ENCODE data around the gene LTBP3. TPM values are rescaled to one million over a fixed set of nuclear protein-coding genes. Genes with fewer than 3 reads are reported as not detected.

The LTBP3 gene
- total and polyA plus RNA-seq, 2 of the 13 experiments (the other 11 are each of a cell fraction or from before 2014, with no cell fraction given), result 12.2 to 68.1 TPM

DNA sequence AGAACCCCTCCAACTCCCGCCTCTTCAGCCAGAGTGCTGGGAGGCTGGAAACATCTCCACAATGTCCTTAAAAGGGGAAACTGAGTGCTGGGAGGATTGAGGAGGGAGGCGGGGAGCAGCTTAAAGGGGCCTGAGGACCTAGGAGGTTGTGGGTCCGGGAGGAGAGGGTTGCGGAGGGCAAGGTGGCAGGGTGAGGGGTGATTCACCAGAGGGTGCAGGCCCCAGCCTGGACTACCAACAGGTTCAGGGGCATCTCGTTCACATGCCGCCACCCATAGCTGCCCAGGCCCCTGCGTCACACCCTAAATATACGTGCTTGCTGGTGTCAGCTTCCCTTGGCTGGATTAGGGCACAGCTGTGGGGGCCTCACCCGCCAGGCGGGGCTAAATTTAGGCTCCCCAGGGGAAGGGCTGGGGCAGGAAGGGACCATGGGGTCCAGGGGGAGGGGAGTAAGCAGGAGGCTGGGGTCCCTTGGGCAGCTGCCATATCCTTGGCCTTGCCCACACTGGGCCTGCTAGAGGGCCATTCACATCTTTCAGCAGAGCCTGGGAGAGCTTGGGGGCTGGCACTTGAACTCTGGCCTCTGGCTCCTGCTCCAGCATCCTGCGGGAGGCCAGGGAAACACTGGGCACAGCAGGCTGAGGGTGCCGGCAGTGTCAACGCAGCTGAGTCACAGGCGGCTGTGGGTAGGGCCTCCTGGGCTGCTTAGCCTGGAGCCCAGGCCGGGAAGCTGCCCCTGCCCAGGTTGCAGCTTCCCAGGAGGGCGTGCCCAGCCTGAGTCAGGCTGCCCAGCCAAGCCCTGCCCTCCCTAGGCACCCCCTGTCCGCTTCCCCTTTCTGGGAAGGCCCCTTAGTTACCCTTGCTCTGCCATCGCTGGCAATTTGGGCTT is 19.0 kb upstream of the LTBP3 start (continued):
- TF ChIP-seq, protein P1, sequence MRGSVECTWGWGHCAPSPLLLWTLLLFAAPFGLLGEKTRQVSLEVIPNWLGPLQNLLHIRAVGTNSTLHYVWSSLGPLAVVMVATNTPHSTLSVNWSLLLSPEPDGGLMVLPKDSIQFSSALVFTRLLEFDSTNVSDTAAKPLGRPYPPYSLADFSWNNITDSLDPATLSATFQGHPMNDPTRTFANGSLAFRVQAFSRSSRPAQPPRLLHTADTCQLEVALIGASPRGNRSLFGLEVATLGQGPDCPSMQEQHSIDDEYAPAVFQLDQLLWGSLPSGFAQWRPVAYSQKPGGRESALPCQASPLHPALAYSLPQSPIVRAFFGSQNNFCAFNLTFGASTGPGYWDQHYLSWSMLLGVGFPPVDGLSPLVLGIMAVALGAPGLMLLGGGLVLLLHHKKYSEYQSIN (CRISPR knock-in tag; IDR thresholded peaks at IDR 0.05; ENCODE audit: borderline replicate concordance), result no peak
- TF ChIP-seq ZNF367 (CRISPR knock-in tag; IDR thresholded peaks at IDR 0.05; ENCODE audit: borderline replicate concordance), result no peak
- TF ChIP-seq PHB2 (IDR thresholded peaks at IDR 0.05; ENCODE audit: partially characterized antibody), result no peak
- TF ChIP-seq ZNF121 (CRISPR knock-in tag; IDR thresholded peaks at IDR 0.05), result no peak
- TF ChIP-seq, protein P2, sequence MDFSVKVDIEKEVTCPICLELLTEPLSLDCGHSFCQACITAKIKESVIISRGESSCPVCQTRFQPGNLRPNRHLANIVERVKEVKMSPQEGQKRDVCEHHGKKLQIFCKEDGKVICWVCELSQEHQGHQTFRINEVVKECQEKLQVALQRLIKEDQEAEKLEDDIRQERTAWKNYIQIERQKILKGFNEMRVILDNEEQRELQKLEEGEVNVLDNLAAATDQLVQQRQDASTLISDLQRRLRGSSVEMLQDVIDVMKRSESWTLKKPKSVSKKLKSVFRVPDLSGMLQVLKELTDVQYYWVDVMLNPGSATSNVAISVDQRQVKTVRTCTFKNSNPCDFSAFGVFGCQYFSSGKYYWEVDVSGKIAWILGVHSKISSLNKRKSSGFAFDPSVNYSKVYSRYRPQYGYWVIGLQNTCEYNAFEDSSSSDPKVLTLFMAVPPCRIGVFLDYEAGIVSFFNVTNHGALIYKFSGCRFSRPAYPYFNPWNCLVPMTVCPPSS (IDR thresholded peaks at IDR 0.05), result no peak
- no peak for TF ChIP-seq ZFP37 (CRISPR knock-in tag; IDR thresholded peaks at IDR 0.05; ENCODE audit: borderline replicate concordance)
- TF ChIP-seq CCAR2 (optimal IDR thresholded peaks at IDR 0.05; ENCODE audit: low read depth, low read length), result no peak
- no peak for TF ChIP-seq TSC22D2 (CRISPR knock-in tag; IDR thresholded peaks at IDR 0.05; ENCODE audit: borderline replicate concordance)
- TF ChIP-seq SIX1 (CRISPR knock-in tag; IDR thresholded peaks at IDR 0.05; ENCODE audit: borderline replicate concordance), result no peak
- TF ChIP-seq, protein P3, sequence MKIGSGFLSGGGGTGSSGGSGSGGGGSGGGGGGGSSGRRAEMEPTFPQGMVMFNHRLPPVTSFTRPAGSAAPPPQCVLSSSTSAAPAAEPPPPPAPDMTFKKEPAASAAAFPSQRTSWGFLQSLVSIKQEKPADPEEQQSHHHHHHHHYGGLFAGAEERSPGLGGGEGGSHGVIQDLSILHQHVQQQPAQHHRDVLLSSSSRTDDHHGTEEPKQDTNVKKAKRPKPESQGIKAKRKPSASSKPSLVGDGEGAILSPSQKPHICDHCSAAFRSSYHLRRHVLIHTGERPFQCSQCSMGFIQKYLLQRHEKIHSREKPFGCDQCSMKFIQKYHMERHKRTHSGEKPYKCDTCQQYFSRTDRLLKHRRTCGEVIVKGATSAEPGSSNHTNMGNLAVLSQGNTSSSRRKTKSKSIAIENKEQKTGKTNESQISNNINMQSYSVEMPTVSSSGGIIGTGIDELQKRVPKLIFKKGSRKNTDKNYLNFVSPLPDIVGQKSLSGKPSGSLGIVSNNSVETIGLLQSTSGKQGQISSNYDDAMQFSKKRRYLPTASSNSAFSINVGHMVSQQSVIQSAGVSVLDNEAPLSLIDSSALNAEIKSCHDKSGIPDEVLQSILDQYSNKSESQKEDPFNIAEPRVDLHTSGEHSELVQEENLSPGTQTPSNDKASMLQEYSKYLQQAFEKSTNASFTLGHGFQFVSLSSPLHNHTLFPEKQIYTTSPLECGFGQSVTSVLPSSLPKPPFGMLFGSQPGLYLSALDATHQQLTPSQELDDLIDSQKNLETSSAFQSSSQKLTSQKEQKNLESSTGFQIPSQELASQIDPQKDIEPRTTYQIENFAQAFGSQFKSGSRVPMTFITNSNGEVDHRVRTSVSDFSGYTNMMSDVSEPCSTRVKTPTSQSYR (CRISPR knock-in tag; IDR thresholded peaks at IDR 0.05; ENCODE audit: borderline replicate concordance), result peak; percentile 21; the same call in 1 of the 2 replicates
- no peak for TF ChIP-seq ZNF615 (CRISPR knock-in tag; IDR thresholded peaks at IDR 0.05; ENCODE audit: borderline replicate concordance)
- TF ChIP-seq REPIN1 (CRISPR knock-in tag; IDR thresholded peaks at IDR 0.05; ENCODE audit: borderline replicate concordance, low read depth), result no peak
- no peak for TF ChIP-seq RAD51 (IDR thresholded peaks at IDR 0.05; ENCODE audit: borderline replicate concordance)
- no peak for TF ChIP-seq ZNF24 (IDR thresholded peaks at IDR 0.05)
- no peak for TF ChIP-seq ESRRA (CRISPR knock-in tag; IDR thresholded peaks at IDR 0.05; ENCODE audit: low read depth)
- TF ChIP-seq, protein P4, sequence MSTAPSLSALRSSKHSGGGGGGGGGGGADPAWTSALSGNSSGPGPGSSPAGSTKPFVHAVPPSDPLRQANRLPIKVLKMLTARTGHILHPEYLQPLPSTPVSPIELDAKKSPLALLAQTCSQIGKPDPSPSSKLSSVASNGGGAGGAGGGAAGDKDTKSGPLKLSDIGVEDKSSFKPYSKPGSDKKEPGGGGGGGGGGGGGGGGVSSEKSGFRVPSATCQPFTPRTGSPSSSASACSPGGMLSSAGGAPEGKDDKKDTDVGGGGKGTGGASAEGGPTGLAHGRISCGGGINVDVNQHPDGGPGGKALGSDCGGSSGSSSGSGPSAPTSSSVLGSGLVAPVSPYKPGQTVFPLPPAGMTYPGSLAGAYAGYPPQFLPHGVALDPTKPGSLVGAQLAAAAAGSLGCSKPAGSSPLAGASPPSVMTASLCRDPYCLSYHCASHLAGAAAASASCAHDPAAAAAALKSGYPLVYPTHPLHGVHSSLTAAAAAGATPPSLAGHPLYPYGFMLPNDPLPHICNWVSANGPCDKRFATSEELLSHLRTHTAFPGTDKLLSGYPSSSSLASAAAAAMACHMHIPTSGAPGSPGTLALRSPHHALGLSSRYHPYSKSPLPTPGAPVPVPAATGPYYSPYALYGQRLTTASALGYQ (CRISPR knock-in tag; IDR thresholded peaks at IDR 0.05), result no peak
- no peak for TF ChIP-seq MBNL3 (CRISPR knock-in tag; conservative IDR thresholded peaks at IDR 0.05)
